ENCODE data around the gene KLHL1.
"Not testable (repeated sequence)": the region's sequence is repeated elsewhere in the genome, so short reads cannot be mapped to it uniquely, and the experiment has no call there.

The KLHL1 gene

GRCh38 chr13:70108356-70109105 lies at the start of gene KLHL1:
TSS of gene KLHL1 (minus strand) at chr13:70108452. CDS start at chr13:70107699, 753 bp downstream.
- DNase-seq: no peak

GRCh38 chr13:70142658-70143057 lies 34.4 kb upstream of the KLHL1 start:
- DNase-seq: not testable (repeated sequence)

DNA sequence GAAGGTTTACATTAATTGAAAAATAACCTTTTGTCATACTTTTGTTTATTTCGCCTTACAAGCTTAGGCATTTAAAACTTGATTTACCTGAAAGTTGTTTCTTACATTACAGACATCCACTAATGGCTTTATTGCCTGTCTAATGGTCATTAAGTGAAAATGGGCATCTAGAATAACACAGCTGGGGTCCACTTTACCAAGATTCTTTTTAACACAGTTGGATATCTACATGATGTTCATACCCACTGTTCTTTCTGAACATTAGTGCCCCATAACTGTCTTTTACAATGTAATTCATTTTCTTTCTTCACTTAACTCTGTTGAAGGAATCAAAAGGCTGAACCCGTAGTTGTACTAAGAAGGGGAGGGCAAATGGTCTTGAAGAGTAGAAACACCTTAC lies 19.8 kb upstream of the KLHL1 start:
- no peak for DNase-seq

- no peak for DNase-seq
Observed at GRCh38 chr13:70125693-70126092, 17.4 kb upstream of the KLHL1 start.

- DNase-seq: no peak
Observed at GRCh38 chr13:70117338-70117905, 9.2 kb upstream of the KLHL1 start.

DNA sequence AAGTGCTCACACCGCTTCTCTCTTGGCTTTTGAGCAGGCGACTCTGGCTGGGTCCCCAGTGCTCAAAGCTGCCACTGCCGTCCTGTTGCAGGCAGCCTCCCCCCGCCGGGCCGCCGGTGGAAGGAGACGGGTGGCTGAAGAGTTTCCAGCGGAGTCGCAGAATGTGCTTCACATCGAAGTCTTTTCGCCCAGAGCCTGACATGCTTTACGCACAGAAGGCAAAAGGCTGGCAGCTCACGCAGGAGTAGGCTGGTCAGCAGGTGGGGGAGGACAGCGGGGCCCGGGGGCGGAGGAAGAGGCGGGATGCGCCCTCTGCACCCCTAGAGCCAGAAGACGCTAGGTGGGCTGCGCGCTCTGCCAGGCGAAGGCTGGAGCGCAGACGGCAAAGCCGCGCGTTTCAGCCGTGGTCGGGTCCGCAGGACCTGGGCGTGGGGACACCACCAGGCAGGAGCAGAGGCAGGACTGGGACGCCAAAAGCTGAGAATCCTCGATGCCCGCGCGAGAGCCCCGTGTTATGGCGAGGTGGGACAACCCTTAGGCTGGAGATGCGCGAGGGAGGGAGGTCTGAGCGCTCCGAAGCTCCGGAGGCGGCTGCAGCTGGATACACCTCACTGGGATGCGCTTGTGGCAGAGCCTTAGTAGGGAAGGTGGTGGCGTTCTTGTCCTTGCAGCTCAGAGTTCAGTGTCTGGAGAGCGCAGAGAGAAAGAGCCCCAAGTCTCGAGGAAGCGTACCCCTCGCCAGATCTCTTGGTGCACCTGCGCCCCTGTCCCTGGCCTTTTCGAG lies 562 bp downstream of the KLHL1 start, which contains the start of gene ATXN8OS:
Gene ATXN8OS, plus strand, starts transcription at position 329 of the 784 bp plus-strand sequence.
- no peak for DNase-seq

- DNase-seq: no peak
Observed at GRCh38 chr13:70107125-70107497, 1.1 kb downstream of the KLHL1 start.

DNA sequence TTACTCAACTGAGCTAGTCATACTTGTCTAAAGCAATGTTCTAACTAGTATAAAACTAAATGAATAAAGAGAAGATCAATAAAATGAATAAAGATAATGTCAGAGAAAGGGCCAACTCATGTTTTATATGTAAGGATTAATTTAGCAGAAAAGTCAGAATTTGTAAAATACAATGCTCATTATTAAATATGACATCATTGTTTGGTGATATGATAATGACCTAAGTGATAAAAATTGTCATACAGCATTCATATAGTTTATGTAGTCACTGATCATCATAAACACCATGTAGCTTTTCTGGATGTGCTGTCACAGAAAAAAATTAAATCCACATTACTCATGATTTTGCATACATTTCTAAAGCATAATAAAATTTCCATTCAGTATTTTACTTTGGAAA lies 3.8 kb downstream of the KLHL1 start:
- DNase-seq: no peak

DNA sequence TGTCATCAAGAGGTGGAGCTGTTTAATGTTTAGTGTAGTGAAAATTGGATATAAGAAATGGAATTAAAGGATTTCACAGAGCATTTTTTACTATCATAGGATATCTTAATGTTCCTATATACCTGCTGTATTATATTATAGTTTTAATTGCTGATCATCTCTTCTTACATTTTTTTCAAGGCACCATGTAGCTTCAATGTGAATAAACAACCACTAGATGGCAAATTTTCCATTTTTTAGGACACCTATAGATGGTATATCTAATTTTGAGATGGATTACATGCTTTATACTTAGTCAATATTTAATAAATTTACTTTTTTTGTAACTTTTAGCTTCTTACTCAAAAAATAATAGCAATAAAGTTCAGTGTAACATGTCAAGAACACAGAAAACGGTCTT lies 9.6 kb downstream of the KLHL1 start:
- DNase-seq: no peak

DNA sequence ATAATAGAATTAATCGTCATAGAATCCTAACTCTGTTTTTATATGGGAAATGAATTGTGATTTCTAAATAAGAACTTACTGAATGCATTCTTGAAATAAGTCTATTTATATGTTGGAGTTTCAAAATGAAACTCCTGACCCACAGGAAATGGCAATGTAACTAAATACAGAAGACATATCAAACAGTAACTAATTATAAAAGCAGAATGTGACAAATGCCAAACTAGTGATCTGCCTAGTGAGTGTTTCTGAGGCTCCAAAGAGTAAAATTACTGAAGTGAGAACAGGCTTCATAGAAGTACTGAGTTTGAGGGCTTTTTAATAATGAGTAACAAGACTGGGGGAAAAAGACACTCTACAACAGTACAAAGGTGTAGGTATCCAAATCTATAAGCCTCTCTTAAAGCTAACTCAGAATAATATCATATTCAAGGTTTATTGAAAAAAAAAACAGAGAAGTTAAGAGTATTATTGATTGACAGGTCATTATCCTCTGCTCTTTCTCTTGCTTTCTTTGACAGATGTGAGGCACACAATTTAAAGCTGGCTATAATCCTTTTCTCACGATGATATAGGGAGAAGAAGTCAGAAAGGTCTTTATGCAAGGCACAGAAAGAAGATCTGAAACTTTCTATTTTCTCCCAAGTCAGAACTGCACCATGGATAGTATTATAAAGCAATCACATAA lies 18.1 kb downstream of the KLHL1 start:
- no peak for DNase-seq

DNA sequence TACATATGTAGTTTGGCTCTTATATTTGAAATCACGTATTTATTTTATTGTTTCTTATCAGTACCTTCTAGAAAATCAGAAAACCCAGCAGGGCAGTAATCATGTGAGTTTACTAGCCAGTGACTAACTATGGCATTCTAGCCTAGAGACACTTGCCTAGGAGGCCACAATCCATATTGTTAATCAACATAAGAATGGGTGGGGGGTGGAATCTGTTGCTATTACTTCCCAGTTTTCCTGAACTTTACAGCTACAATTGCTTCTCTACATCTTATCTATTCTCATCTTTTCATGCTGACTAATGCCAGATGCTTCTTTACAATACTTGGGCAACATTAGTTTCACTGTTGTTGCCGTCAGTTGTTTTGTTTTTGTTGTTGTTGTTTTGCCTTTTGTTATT lies 19.3 kb downstream of the KLHL1 start:
- DNase-seq: no peak

GRCh38 chr13:70087247-70087646 lies 21.0 kb downstream of the KLHL1 start:
- DNase-seq: no peak

- DNase-seq: no peak
Observed at GRCh38 chr13:70080012-70080411, 28.2 kb downstream of the KLHL1 start.

DNA sequence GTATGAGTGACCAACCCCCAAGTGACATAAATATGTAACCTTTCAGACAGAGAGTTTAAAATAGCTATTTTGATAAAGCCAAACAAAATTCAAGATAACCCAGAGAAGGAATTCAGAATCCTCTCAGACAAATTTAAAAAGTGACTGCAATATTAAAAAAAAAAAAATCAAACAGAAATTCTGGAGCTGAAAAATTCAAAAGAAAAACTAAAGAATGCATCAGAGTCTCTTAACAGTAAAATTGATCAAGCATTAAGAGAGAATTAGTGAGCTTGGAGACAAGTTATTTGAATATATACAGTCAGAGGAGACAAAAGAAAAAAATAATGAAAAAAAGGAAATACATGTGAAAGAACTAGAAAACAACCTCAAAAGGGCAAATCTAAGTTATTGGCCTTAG lies 53.7 kb downstream of the KLHL1 start:
- DNase-seq: no peak

- no peak for DNase-seq
Observed at GRCh38 chr13:70051531-70051930, 56.7 kb downstream of the KLHL1 start.

DNA sequence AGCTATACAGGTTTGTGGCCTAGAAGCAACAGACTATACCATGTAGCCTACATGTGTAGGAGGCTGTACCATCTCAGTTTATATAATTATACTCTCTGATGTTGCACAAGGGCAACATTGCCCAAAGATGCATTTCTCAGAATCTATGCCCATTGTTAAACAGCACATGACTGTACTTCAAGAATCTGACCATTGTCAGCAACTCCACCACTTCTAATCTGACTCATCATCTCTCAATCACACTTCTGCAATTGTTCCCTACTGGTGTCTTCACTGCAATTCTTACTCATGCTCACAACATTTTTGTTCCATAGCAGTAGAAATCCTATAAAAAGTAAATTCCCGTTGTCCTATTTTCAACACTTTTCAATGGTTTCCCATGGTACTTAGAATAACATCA lies 64.6 kb downstream of the KLHL1 start:
- DNase-seq: no peak

DNA sequence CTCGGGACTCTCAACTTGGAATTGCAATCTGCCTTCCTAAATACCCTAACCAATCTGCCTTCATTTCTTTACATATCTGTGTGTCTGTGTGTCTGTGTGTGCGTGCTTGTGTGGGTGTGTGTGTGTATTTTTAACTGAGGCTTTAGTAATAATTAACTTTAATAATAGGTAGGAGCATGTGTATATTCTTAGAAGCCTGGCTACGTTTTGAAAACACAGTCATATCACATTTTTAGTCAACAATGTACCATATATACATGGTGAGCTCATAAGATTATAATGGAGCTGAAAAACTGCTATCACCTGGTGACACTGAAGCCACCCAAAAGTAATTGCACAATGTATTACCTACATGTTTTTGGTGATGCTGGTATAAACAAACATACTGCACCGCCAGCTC lies 66.1 kb downstream of the KLHL1 start:
- no peak for DNase-seq

DNA sequence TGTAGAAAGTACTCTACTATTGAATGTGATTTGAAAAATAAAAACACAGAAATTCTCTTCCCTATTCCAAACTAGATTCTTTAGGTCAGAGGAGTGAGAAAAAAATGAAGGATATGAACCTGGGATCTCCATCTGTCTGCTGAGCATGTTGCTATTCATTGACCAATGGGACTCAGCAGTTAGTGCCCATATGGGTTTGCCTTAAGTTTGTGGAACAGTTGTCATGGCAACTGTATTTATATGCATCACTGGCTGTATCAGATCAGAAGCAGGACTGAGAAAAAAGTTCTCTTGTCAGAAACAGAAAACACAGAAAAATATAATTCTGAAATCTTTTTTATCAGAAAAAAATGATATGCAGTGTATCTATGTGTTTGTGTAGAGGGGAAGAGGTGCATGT lies 74.0 kb downstream of the KLHL1 start:
- DNase-seq: no peak

DNA sequence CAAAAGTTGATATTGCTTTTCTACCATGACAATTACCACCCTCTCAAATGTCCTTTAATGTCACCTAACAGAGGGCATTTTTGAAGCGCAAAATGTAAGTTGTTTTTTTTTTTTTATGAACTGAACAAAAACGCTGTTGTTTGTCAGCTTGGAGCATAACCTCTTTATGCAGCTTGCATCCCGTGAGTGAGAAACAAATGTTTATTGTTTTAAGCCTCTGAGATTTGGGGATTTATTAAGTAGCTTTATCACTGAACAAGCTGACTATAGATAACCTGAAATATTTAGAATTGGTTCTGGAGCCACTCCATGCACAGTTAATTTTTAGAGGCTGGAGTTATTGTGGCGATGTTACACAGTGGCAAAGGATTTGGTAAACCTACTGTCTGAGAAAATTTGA lies 80.7 kb downstream of the KLHL1 start:
- no peak for DNase-seq

DNA sequence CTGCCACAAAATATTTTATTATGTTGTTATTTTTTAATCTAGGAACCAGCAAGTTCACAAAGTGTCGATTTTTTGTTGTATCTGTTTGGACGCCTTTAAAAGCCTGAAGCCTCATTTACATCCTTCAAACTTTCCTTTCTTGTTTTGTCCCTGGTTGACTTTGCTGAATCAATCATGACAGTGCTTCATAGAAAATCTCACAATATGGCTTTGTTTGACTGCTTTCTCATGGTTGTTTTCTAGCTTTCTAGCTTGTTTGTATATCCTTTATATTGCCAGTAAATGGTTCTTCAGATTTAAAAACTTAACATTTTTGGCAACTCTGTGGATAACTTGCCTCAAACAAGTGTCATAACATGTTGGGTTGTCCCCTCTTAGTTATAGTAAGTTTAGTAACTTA lies 84.7 kb downstream of the KLHL1 start:
- DNase-seq: no peak

- no peak for DNase-seq
Observed at GRCh38 chr13:70022646-70023045, 85.6 kb downstream of the KLHL1 start.

- no peak for DNase-seq
Observed at GRCh38 chr13:70016116-70016515, 92.1 kb downstream of the KLHL1 start.

- no peak for DNase-seq
Observed at GRCh38 chr13:70014337-70014736, 93.9 kb downstream of the KLHL1 start.

DNA sequence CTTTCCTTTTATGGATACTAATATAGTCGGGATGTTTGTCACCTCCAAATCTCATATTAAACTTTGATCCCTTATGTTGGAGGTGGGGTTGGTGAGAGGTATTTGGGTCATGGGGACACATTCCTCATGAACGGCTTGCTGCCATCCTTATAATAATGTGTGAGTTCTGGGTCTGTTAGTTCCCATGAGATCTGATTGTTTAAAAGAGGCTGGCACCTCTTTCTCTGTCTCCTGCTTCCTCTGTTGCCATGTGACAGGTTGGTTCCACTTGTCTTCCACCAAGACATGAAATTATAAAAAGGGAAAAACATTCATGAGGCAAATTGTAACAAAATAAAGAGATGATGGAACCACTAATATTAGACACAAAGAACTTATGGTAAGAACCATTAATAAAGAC lies 108.4 kb downstream of the KLHL1 start:
- DNase-seq: no peak

Data from NCI-H2107 (cell line).